Measurements from ENCODE around the gene BLVRB. TPM values are rescaled to one million over a fixed set of nuclear protein-coding genes. Genes with fewer than 3 reads are reported as not detected.

The BLVRB gene
- 69.7 and 85.9 TPM in 2 replicates for polyA plus RNA-seq (2012; rRNA removed)
- 31.1 and 52.7 TPM in 2 replicates for polyA plus RNA-seq (2012; cell fraction: cytosol; rRNA removed)
- 44.1 and 51.8 TPM in 2 replicates for polyA plus RNA-seq (2012; cell fraction: nucleus; rRNA removed)

GRCh38 chr19:40465557-40466218 lies at the start of gene BLVRB:
BLVRB (minus strand) TSS chr19:40465745; CDS start chr19:40465688, 57 bp downstream.
- Histone ChIP-seq H2AFZ (ENCODE audit: low read depth) (peak within 1 kb of the TSS; percentile 98), H3K9ac (peak within 1 kb of the TSS; percentile 74), H4K20me1 (ENCODE audit: insufficient read depth) (no peaks in the 10 kb centered on the region), H3K4me2 (peak within 1 kb of the TSS; percentile 91), H3K9me2 (no peaks in the 10 kb centered on the region), H3F3A (replicated peaks; ENCODE audit: insufficient read depth) (peaks cover 14% of the 10 kb centered on the region), H3K27me3 (ENCODE audit: insufficient read depth) (no peaks in the 10 kb centered on the region), H3K79me2 (ENCODE audit: insufficient read depth) (no peaks in the 10 kb centered on the region; the same call in 1 of the 2 replicates), H3K27ac (ENCODE audit: low read depth in 2 of 2, low read length in 1 of 2) (peak within 1 kb of the TSS; percentile 3 to 79; a peak in 3 of 4 replicates), H3K4me3 (ENCODE audit: low read depth in 2 of 2, low read length in 1 of 2) (peak within 1 kb of the TSS; percentile 61 to 79), H3K9me3 (no peaks in the 10 kb centered on the region), H3K4me1 (ENCODE audit: control insufficient read depth in 1 of 2, insufficient read depth in 2 of 2, low read depth in 1 of 2, low read length in 1 of 2) (peaks cover 5 to 17% of the 10 kb centered on the region in 2 experiments; a peak in 3 of 4 replicates), H3K36me3 (replicated peaks in 1 of 2; ENCODE audit: control insufficient read depth in 1 of 2, insufficient read depth in 2 of 2, low read length in 1 of 2) (no peaks in the 10 kb centered on the region)
- ChIA-PET POLR2A (interaction anchor here (0.5 to 1.6 kb wide), 6 partner anchors 9 to 105 kb away, joined by 3 to 7 read pairs (median 3); partner anchors contain the start of gene SERTAD1), CTCF (interaction anchor here (0.7 to 4.4 kb wide), 14 partner anchors 12 to 169 kb away, joined by 3 to 49 read pairs (median 8); partner anchors contain the start of gene LTBP4)
- TF ChIP-seq NRF1 (IDR thresholded peaks at IDR 0.05; ENCODE audit: low read depth, low read length) (peak; percentile 45; the same call in 1 of the 2 replicates), EP300 (IDR thresholded peaks at IDR 0.05; ENCODE audit: borderline replicate concordance in 1 of 2, low read depth in 1 of 2, low read length in 1 of 2) (no peak), RCOR1 (IDR thresholded peaks at IDR 0.05; ENCODE audit: low read length) (0 out of 2 replicates have a peak, but pooled peaks have one; percentile 7), CHD2 (IDR thresholded peaks at IDR 0.05; ENCODE audit: low read length, partially characterized antibody) (peak; percentile 89), RFX5 (IDR thresholded peaks at IDR 0.05; ENCODE audit: low read length) (no peak), POLR2AphosphoS5 (IDR thresholded peaks at IDR 0.05; ENCODE audit: low read depth, low read length) (peak; percentile 59; the same call in 1 of the 2 replicates), TAF1 (IDR thresholded peaks at IDR 0.05; ENCODE audit: borderline replicate concordance, low read depth, low read length) (0 out of 2 replicates have a peak, but pooled peaks have one; percentile 28), SIN3A (IDR thresholded peaks at IDR 0.05; ENCODE audit: borderline replicate concordance, low read depth, low read length) (peak; percentile 13; the same call in 1 of the 2 replicates), PBX3 (IDR thresholded peaks at IDR 0.05) (peak; percentile 84), MAX (IDR thresholded peaks at IDR 0.05; ENCODE audit: low read depth) (peak; percentile 54)
- under 1% methylated on average over 28 of the region's 54 CpGs for WGBS (ENCODE audit: low lambda C conversion rate)
- DNase-seq, result peak; percentile 97

- no peaks in the 10 kb centered on the region for H3K4me1 ChIP-seq (ENCODE audit: control insufficient read depth in 1 of 2, insufficient read depth in 2 of 2, low read depth in 1 of 2, low read length in 1 of 2)
- no peak overlapping the region for H3K4me2 ChIP-seq
- H3K79me2 ChIP-seq (ENCODE audit: insufficient read depth), result no peaks in the 10 kb centered on the region
- H3K9me3 ChIP-seq, result no peaks in the 10 kb centered on the region
- 63% methylated on average over 4 of the region's 4 CpGs for WGBS (ENCODE audit: low lambda C conversion rate)
- no peak for DNase-seq
- TF ChIP-seq REST (IDR thresholded peaks at IDR 0.05; ENCODE audit: low read depth, low read length) (no peak), IRF3 (IDR thresholded peaks at IDR 0.05; ENCODE audit: low read depth, low read length) (no peak)
- H3K27me3 ChIP-seq (ENCODE audit: insufficient read depth), result no peaks in the 10 kb centered on the region; the same call in 1 of the 2 replicates
- H2AFZ ChIP-seq (ENCODE audit: low read depth), result no peak overlapping the region
- H3K36me3 ChIP-seq (replicated peaks in 1 of 2; ENCODE audit: control insufficient read depth in 1 of 2, insufficient read depth in 2 of 2, low read length in 1 of 2), result no peaks in the 10 kb centered on the region
- POLR2A ChIA-PET, result no interaction called here
- H3K4me3 ChIP-seq (ENCODE audit: low read depth in 2 of 2, low read length in 1 of 2), result no peak overlapping the region
- H3K9me2 ChIP-seq, result no peaks in the 10 kb centered on the region
- CTCF ChIA-PET, result interaction anchor here (0.6 to 2.1 kb wide), 3 partner anchors 11 to 121 kb away, joined by 3 to 6 read pairs (median 3); no protein-coding TSS in a partner anchor
- no peak overlapping the region for H3K9ac ChIP-seq
- H3F3A ChIP-seq (replicated peaks; ENCODE audit: insufficient read depth), result no peaks in the 10 kb centered on the region
- no peak overlapping the region for H3K27ac ChIP-seq (ENCODE audit: low read depth in 2 of 2, low read length in 1 of 2)
- no peaks in the 10 kb centered on the region for H4K20me1 ChIP-seq (ENCODE audit: insufficient read depth)
Measured at GRCh38 chr19:40513741-40514315, 48.3 kb upstream of the BLVRB start.

All from SK-N-SH (cell line).